Stomach (tissue), 9 donors: ENCODE data around the gene CEP76. TPM values are rescaled to one million over a fixed set of nuclear protein-coding genes. Genes with fewer than 3 reads are reported as not detected.
A peak's percentile ranks its signal among the peaks of the same experiment; 100 is the strongest.

Experiments
- DNase-seq, 2 donors: peaks; one replicate each; pipeline versions ENCODE4 v3.0.0 to v3.0.0-alpha.2; 2013 to 2019
- H3K27ac ChIP-seq, 5 donors: fragments of 200-600 bp in 4 of 5; sonication (generic) in 4 of 5; one replicate each; pipeline ENCODE4 v1.5.1; 2013 to 2019; ENCODE audit warnings: mild to moderate bottlenecking in 1 of 5, moderate library complexity in 1 of 5
- H3K27me3 ChIP-seq, 3 donors: fragments of 200-600 bp; sonication (generic); one replicate each; pipeline ENCODE4 v1.5.1; 2017 to 2019; ENCODE audit warnings: mixed run types in 1 of 3
- H3K36me3 ChIP-seq, 4 donors: fragments of 200-600 bp; sonication (generic); 1 replicate in 3 of 4; 2 replicates in 1 of 4; pipeline ENCODE4 v1.5.1; 2016 to 2019
- H3K4me1 ChIP-seq, 4 donors: fragments of 200-600 bp; sonication (generic); one replicate each; pipeline ENCODE4 v1.5.1; 2016 to 2019
- H3K4me3 ChIP-seq, 4 donors: fragments of 200-600 bp; sonication (generic) in 3 of 4; one replicate each; pipeline ENCODE4 v1.5.1; 2016 to 2019; ENCODE audit warnings: mild to moderate bottlenecking in 1 of 4
- H3K9me3 ChIP-seq, 4 donors: fragments of 200-600 bp; sonication (generic); one replicate each; pipeline ENCODE4 v1.5.1; 2016 to 2019
- CTCF ChIP-seq, 7 experiments: fragments of 450-650 bp in 4 of 7; fragments of 200-600 bp in 3 of 7; sonication (generic) in 3 of 7; IDR thresholded peaks; one replicate each; pipeline ENCODE4 v1.5.1; 2016 to 2019; ENCODE audit warnings: antibody characterized with exemption in 7 of 7, control low read depth in 2 of 7, mild to moderate bottlenecking in 1 of 7
- EP300 ChIP-seq: sonication (generic); formaldehyde crosslinking; IDR thresholded peaks from one replicate; pipeline ENCODE4 v1.6.1; 2017; ENCODE audit warnings: antibody characterized with exemption
- POLR2A ChIP-seq, 4 donors: fragments of 450-650 bp; IDR thresholded peaks; one replicate each; pipeline ENCODE4 v1.6.1; 2016; ENCODE audit warnings: antibody characterized with exemption in 4 of 4, control low read depth in 2 of 4, mild to moderate bottlenecking in 1 of 4, moderate library complexity in 1 of 4
- POLR2AphosphoS5 ChIP-seq, 3 donors: sonication (generic); formaldehyde crosslinking; IDR thresholded peaks; one replicate each; pipeline ENCODE4 v1.6.1; 2016; ENCODE audit warnings: antibody characterized with exemption in 3 of 3
- WGBS, 5 donors: extraction: QIAGEN DNeasy Blood & Tissue Kit in 3 of 5; methylation state at CpG; one replicate each; pipeline versions ENCODE4 v1.1.5 to v1.1.7; 2013 to 2018; 5-methylcytosine and 5-hydroxymethylcytosine counted together
- intact Hi-C: fragments of 100-400 bp; cut with DNase I; formaldehyde crosslinking; loops from one replicate; pipeline ENCODE4 v1.15.1; 2023; ENCODE audit warnings: low total_unique reads
- polyA plus RNA-seq, 3 donors: library from polyadenylated mRNA; stranded (reverse); fragments of 200-250 nt; gene quantifications; one replicate each; pipeline ENCODE4 v1.2.3, GENCODE V29; 2013
- total RNA-seq, 5 donors: library from RNA; depleted of rRNA; stranded (reverse); fragments of >200 nt; gene quantifications; one replicate each; pipeline versions ENCODE4 v1.1.0 to v1.2.3, GENCODE V29; 2014 to 2016
- donor health status: healthy with polysubstance abuse.
- donor health status: Bipolar disorder and iron deficiency.
- donor health status: healthy.

The CEP76 gene
- total and polyA plus RNA-seq, 8 donors = 2.4 to 57.2 (median 7.9) TPM

- Histone ChIP-seq H3K27me3 (no peaks in the 10 kb centered on the region), H3K9me3 (no peaks in the 10 kb centered on the region), H3K4me3 (no peak overlapping the region), H3K4me1 (no peaks in the 10 kb centered on the region), H3K36me3 (no peaks in the 10 kb centered on the region), H3K27ac (no peak overlapping the region)
- TF ChIP-seq POLR2AphosphoS5 (IDR thresholded peaks at IDR 0.05) (no peak), CTCF (IDR thresholded peaks at IDR 0.05) (no peak), POLR2A (IDR thresholded peaks at IDR 0.05) (no peak), EP300 (no peak)
- no peak for DNase-seq
- 48 to 72% (median 53%) methylated on average over 6 of the region's 6 CpGs for WGBS, 5 donors
- intact Hi-C loops = loop anchor here (10.0 kb wide), 1 partner anchor 153 kb away; no protein-coding TSS in a partner anchor
These were observed 38.8 kb upstream of the CEP76 start for GRCh38 chr18:12741351-12741750.

GRCh38 chr18:12737243-12737902 is 34.9 kb upstream of the CEP76 start:
- Histone ChIP-seq H3K27ac (no peak overlapping the region), H3K27me3 (no peaks in the 10 kb centered on the region), H3K4me1 (no peaks in the 10 kb centered on the region), H3K9me3 (no peaks in the 10 kb centered on the region), H3K36me3 (no peaks in the 10 kb centered on the region), H3K4me3 (no peak overlapping the region)
- intact Hi-C loops = no loop called here
- no peak for TF ChIP-seq CTCF (IDR thresholded peaks at IDR 0.05)
- TF ChIP-seq POLR2AphosphoS5 (IDR thresholded peaks at IDR 0.05) = no peak
- no peak for TF ChIP-seq EP300
- TF ChIP-seq POLR2A (IDR thresholded peaks at IDR 0.05) = no peak
- 85 to 89% (median 86%) methylated on average over 19 of the region's 19 CpGs for WGBS, 5 donors
- no peak for DNase-seq

- no peak overlapping the region for H3K27ac ChIP-seq
- 65 to 71% (median 67%) methylated on average over 14 of the region's 14 CpGs for WGBS, 5 donors
- no peaks in the 10 kb centered on the region for H3K9me3 ChIP-seq
- H3K36me3 ChIP-seq = peaks cover 29 to 51% (median 50%) of the 10 kb centered on the region in 4 donors
- intact Hi-C loops = no loop called here
- H3K27me3 ChIP-seq = no peaks in the 10 kb centered on the region
- peak in 5 of 7 experiments; percentile 90 to 94 (median 92) for TF ChIP-seq CTCF (IDR thresholded peaks at IDR 0.05)
- no peak for TF ChIP-seq POLR2A (IDR thresholded peaks at IDR 0.05)
- H3K4me3 ChIP-seq = no peak overlapping the region
- peak; percentile 40 to 86 for DNase-seq
- no peaks in the 10 kb centered on the region for H3K4me1 ChIP-seq
These were observed 24.4 kb upstream of the CEP76 start for GRCh38 chr18:12726774-12727550.

GRCh38 chr18:12726331-12726730 is 23.8 kb upstream of the CEP76 start:
- Histone ChIP-seq H3K27me3 (no peaks in the 10 kb centered on the region), H3K36me3 (peaks cover 35 to 57% (median 56%) of the 10 kb centered on the region in 4 donors), H3K4me3 (no peak overlapping the region), H3K9me3 (no peaks in the 10 kb centered on the region), H3K4me1 (no peaks in the 10 kb centered on the region), H3K27ac (no peak overlapping the region)
- 61 to 70% (median 69%) methylated on average over 4 of the region's 4 CpGs for WGBS, 5 donors
- no peak for TF ChIP-seq CTCF (IDR thresholded peaks at IDR 0.05)
- no peak for TF ChIP-seq POLR2AphosphoS5 (IDR thresholded peaks at IDR 0.05)
- no peak for TF ChIP-seq POLR2A (IDR thresholded peaks at IDR 0.05)
- no peak for TF ChIP-seq EP300
- DNase-seq = no peak
- intact Hi-C loops = no loop called here
